ENCODE measurements around the gene HERPUD1.
A peak's percentile ranks its signal among the peaks of the same experiment; 100 is the strongest.
"Not testable (repeated sequence)": the region's sequence is repeated elsewhere in the genome, so short reads cannot be mapped to it uniquely, and the experiment has no call there.

The HERPUD1 gene, protein sequence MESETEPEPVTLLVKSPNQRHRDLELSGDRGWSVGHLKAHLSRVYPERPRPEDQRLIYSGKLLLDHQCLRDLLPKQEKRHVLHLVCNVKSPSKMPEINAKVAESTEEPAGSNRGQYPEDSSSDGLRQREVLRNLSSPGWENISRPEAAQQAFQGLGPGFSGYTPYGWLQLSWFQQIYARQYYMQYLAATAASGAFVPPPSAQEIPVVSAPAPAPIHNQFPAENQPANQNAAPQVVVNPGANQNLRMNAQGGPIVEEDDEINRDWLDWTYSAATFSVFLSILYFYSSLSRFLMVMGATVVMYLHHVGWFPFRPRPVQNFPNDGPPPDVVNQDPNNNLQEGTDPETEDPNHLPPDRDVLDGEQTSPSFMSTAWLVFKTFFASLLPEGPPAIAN
- 182 to 264 reads per million in 2 donors for total RNA-seq

DNA sequence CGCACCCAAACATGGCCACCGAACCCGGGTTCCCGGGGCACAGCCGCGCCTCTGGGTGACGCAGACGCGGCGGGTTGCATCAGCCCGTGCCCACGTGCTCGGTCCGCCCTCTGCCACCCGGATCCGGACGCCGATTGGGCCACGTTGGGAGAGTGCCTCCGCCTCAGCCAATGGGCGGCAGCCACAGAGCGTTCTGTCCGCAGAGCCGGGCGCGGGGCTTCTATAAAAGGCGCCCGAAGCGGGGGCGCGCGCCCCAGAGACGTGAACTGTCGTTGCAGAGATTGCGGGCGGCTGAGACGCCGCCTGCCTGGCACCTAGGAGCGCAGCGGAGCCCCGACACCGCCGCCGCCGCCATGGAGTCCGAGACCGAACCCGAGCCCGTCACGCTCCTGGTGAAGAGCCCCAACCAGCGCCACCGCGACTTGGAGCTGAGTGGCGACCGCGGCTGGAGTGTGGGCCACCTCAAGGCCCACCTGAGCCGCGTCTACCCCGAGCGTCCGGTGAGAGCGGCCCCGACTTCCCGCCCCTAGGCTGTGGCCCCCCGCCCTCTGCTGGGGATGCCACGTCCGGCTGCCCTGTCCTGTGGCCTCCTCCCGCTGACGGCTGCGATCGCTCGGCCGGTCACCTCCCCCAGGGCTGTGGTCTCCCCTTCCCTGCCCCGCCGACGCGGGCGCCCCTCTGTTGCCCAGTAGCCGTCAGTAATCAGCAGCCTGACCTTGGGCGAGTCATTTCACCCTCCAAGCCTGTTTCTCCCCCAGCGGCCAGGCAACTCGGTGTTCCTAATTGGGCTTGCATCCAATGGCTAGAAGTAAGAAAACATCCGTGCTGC lies at the start of gene HERPUD1:
HERPUD1 (plus strand) TSS at position 251 of the 829 bp plus-strand sequence; CDS start at position 354, 103 bp downstream.
- DNase-seq: peak; percentile 98

DNA sequence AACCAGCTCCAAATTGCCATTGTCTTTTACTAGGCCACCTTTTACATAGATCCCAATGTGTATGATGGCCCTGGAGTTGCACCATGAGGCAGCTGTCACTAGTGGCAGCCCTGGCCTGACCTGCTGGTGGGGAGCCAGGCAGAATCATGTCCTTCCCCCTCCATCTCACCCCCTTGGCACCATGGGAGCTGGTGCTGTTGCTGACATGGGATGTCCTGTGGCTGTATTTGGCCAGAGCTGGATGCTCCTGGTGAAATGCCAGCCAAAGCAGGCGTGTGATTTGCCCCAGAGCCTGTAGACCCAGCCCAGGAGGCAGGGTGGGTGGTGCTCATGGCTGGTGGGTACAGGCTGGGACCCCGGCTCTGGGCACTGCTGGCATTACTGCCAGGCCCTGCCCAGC lies 48.4 kb upstream of the HERPUD1 start:
- DNase-seq: no peak

DNA sequence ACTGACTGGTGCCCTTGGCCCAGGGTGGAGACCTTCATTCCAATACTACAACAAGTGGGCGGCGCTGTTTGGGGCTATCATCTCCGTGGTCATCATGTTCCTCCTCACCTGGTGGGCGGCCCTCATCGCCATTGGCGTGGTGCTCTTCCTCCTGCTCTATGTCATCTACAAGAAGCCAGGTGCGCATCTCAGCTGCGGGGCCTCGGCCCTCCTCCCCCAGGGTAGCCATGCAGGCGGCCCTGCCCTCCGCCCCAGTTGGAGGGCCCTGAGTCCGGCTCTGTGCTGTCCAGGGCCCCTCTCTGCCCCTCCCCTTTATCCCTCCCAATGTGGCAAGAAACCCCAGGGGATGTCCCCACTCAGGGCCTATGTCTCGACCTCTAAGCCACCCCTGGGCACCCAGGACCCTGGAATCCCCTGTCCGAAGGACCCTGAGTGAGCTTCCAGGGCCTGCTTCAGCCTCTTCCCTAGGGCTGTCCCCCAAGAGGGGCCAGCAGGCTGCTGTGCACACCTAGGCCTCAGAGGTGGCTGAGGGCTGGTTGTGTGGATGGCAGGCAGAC lies 47.8 kb upstream of the HERPUD1 start:
- no peak for DNase-seq

DNA sequence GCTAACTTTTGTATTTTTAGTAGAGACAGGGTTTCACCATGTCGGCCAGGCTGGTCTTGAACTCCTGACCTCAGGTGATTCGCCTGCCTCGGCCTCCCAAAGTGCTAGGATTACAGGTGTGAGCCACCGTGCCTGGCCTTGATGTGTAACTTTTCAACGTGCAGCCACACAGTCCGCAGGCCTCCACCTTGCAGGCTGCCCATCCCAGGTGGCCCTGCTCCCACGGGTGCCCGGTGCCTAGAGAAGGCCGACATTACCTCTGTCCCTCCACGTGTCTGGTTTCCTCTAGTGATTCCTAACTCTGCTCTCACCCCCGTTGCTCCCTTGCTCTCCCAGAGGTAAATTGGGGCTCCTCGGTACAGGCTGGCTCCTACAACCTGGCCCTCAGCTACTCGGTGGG lies 47.0 kb upstream of the HERPUD1 start:
- DNase-seq: not testable (repeated sequence)

DNA sequence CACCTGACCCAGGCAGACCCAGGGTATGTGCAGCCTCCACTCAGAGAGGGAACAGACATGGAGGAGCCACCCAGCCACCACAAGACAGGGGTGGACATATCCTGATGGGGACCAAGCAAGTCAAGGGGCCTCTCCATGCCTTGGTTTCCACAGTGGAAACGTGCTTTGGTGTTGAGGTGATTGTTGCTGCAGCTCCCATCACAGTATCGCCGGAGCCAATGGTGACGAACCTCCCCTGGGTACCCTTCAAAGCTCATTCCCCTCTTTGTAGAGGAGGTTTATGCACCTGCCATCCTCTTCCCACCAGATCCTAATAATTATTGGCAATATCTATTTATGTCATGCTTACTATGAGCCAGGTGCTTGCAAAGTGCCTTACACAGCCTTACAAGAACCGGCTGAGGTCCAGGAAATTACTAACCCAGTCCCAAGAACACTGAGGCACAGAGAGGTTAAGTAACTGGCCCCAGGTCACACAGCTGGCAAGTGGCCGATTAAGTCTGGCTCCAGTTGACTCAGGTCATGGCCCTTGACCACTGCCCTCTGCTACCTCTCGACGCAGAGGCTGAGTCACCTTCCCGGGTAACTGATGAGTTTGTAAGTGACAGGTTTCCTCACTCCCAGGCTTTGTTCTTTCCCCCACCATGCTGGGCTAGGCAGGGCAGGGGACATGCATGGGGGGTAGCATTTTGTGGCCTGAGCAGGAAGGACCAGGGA lies 46.3 kb upstream of the HERPUD1 start:
- DNase-seq: no peak

DNA sequence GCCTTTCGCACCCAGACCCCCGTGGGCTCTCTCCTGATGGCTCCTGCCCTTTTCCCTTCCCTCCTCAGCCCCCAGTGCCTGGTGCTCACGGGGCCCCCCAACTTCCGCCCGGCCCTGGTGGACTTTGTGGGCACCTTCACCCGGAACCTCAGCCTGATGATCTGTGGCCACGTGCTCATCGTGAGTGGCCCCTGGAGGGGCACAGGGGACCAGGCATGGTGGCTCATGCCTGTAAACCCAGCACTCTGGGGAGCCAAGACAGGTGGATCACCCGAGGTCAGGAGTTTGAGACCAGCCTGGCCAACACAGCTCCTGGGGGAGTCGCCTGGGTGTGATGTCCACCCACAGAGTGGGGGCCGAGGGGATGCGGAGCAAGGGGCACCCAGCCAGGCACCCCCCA lies 45.6 kb upstream of the HERPUD1 start:
- DNase-seq: no peak

DNA sequence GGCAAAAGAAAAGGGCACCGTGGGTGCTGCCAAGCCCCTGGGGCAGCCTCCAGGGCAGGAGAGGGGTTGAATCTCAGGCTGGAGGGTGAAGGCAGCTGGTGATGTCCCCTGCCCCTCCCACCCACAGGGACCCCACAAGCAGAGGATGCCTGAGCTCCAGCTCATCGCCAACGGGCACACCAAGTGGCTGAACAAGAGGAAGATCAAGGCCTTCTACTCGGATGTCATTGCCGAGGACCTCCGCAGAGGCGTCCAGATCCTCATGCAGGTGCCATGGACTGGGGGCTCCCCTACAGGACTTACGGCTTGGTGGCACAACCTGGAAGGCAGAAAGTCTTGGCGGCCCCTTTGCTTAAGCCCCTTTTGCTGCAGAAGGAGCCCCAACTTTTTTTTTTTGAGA lies 45.1 kb upstream of the HERPUD1 start:
- DNase-seq: no peak

DNA sequence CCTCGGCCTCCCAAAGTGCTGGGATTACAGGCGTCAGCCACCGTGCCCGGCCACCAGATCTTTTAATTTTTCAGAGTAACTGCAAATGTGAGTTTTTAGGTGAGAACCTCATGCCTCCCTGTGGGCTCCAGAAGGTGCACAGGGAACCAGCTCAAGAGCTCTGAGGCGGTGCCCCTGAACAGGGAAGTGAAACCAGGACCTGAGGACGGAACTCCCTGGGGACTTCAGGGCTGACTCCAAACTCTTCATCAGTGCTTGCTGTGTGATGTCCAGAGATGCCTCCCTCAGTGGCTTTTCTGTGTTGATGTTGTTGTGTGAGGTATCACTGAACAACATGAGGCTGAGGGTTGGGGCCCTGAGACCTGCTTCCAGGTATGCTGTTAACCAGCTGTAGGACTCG lies 43.1 kb upstream of the HERPUD1 start:
- no peak for DNase-seq

DNA sequence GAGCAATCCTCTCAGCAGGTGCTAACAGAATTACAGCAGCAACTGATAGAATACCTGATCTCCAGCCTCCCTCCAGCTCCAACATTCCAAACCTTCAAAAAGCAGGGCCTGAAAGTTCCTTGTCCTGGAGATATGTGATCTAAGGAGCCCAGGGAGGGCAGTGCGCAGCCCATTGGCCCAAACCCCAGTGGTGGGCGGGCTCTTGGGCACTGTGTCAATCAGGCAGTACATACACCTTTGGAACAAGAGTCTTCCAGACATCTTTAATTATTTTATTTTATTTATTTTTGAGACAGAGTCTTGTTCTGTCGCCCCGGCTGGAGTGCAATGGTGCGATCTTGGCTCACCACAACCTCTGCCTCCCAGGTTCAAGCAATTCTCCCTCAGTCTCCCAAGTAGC lies 42.7 kb upstream of the HERPUD1 start:
- DNase-seq: no peak

DNA sequence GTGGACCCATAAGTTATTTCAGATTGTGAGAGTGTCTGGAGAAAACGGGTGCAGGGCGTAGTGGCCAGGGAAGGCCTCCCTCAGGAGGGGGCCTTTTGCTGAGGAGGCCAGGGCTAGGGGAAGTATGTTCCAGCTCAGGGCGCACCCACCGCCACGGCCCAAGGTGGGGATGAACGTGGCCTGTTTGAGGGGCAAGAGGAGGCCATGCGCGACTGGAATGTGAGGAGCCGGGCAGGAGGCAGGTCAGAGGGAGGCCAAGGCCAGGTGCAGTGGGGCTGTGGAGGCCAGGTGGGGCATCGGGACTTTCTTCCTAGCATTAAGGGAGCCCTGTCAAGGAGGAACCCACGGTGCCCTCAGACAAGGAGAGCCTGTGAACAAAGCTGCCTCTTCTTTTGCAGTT lies 40.3 kb upstream of the HERPUD1 start:
- no peak for DNase-seq

DNA sequence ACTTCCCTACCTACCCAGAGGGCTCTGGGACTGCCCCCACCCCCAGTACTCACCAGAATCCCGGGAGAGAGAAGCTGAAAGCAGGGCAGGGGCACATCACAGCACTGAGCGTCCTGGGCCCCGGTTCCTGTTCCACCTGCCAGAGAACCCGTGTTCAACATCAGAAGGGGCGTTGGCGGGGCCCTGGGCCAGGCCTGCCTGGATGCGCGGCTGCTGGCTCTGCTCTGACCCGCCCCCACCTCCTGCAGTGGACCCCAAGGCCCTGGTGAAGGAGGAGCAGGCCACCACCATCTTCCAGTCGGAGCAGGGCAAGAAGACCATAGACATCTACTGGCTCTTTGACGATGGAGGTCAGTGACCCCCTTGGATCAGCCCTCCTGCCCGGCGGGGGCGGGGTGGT lies 39.2 kb upstream of the HERPUD1 start:
- no peak for DNase-seq

DNA sequence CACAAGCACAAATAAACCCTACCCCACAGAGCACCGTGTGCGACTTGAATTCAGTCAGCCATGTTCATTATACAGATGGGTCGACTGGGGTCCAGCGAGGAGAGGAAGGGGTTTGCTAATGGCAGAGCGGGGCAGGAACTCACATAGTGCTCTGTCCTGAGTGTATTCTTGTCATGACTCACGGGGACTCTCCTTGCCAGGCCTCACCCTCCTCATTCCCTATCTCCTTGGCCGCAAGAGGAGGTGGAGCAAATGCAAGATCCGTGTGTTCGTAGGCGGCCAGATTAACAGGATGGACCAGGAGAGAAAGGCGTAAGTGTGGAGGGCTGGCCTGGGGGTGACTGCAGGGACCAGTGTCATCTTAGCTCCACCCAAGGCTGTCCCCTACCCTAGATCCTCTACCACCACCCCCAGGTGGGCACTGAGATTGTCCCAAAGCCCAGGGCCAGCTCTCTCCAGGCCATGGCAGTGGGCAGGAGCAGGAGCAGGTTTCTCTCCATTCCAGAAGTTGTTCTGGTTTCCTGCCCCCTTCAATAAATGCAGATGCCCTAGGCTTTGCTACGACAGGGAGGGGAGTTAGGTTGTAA lies 37.5 kb upstream of the HERPUD1 start:
- DNase-seq: no peak

DNA sequence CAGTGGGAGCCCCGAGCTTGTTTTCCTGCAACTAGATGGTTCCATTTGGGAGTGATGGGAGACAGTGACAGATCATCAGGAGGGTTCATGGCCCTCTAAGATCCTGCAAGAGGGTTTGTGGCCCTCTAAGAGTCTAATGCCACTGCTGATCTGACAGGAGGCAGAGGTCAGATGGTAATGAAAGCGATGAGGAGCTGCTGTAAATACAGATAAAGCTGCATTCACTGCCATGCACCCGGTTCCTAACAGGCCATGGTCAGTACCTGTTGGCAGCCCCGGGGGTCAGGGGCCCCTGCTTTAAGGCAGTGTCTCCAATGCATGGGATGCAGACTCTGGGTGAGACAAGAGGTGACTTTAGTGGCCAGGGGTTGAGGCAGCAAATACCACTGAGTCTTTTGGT lies 36.1 kb upstream of the HERPUD1 start:
- DNase-seq: no peak

DNA sequence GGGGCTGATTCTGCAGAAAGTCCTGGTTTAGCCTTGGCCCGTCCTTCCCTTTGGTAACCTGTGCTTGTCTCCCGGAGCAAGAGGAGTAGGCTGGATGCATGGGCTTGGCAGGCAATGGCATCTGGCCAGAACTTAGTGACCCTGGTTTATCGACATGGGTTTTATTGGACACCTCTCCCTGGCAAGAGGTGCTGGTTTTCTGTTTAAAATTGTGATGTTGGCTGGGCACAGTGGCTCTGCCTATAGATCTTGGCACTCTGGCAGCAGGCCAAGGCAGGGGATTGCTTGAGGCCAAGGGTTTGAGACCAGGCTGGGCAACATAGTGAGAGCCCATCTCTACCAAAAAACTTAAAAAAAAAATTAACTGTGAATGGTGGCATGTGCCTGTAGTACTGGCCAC lies 35.7 kb upstream of the HERPUD1 start:
- no peak for DNase-seq

DNA sequence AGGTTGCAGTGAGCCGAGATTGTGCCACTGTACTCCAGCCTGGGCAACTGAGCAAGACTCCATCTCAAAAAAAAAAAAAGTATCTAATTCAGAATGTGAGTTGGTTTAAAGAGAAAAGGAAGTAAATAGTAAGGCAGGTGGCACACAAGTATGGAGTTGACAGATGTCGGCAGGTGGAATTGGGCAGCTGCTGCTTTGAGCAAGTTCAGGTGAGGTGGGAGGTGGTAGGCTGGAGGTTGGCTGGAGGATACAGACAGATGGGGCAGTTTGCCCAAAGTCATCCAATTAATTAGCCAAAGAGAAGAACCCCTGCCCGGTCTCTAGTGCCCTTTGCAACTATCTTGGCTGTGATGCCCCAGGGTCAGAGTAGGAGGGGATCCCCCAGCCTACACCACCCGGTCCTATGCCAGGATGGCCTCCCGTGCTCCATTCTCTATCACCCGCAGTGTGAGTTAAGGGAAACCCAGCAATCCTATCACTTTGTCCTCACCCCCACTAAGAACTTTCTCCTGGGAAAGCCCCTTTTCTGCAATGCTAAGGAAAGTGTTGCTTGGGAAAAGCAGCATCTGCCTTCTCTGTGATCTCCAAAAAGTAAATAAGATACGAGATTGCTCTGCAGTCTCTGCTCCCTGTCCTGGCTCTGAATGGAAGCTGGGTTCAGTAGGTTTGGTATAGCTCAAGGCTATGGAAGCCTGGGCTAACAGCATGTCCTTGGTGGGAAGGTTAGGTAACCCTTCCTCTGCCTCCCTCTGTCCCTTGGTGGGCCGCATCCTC lies 34.7 kb upstream of the HERPUD1 start:
- DNase-seq: no peak

DNA sequence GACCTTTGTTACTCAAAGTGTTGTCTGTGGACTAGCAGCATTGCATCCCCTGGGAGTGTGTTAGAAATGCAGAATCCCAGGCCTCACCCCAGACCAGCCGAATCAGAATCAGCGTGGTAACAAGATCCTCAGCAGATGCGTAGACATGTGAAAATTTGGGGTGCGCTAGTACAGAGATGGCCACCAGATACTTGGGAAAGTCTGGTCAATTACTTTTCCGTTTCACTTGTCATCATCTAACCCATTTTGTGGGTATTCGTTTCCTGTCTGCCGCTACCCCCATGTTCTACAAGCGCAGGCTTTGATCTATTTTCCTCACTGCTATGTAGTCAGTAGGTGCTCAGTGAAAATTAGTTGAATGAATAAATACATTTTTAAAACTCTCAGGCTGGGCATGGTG lies 33.1 kb upstream of the HERPUD1 start:
- no peak for DNase-seq

DNA sequence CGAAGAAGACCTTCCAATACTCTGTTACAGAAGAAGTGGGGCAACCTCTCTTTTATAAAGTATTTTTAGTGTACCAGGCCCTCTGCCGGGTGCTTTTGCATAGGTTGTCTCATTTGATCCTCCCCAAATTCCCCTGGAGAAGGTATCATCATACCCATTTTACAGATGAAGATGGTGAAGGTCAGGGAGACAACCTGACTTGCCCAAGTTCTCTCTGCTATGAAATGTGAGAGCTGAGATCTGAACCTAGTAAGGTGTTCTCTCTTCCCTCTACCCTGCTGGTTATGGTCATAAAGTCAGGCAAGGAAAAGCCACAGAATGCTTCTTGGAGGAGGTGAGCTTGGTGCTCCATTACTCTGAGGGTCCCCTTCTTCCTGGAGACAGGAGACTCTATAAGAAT lies 28.1 kb upstream of the HERPUD1 start:
- DNase-seq: no peak

DNA sequence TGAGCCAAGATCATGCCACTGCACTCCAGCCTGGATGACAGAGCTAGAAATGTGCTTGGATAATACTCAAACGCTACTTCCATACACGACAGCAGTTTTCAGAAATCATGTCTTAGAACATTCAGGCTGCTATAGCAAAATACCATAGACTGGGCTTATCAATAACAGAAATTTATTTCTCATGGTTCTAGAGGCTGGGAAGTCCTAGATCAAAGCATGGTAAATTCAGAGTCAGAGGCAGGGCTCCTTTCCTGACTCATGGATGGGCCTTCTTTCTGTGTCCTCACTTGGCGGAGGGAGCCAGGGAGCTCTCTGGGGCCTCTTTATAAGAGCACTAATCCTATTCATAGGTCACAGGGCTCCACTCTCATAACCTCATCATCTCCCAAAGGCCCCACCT lies 24.5 kb upstream of the HERPUD1 start:
- DNase-seq: no peak

DNA sequence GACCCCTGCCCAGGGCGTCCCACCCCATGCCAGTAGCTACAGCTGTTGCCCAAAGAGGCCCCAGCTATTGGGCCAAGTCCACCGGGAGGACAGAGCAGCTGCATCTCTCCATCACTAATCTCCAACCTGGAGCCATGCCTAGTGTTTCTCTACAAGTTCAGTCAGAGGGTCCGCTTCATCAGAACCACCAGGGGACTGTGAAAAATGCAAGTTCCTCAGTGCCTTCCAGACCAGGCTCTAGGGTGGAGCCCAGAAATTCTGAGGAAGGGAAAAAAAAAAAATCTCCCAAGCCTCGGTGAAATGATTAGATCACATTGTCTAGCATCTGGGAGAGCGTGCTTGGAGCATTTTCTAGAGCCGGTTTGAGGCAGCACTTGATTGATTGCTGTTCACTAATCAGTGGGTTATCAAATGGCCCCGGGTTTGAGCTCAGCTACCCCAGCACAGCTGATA lies 22.4 kb upstream of the HERPUD1 start:
- DNase-seq: no peak

DNA sequence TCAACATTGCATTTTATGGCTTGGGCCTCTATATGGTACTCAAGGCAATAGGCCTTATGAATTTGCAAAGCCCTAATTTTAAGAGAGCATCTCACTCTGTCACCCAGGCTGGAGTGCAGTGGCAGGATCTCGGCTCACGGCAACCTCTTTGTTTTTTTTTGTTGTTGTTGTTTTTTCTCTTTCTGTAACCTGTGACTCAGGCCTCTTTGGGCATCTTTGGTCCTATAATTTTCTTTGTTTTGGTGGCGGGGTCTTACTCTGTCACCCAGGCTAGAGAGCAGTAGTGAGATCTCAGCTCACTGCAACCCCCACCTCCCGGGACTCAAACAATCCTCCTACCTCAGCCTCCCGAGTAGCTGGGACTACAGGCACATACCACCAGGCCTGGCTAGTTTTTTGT lies 21.8 kb upstream of the HERPUD1 start:
- DNase-seq: no peak

DNA sequence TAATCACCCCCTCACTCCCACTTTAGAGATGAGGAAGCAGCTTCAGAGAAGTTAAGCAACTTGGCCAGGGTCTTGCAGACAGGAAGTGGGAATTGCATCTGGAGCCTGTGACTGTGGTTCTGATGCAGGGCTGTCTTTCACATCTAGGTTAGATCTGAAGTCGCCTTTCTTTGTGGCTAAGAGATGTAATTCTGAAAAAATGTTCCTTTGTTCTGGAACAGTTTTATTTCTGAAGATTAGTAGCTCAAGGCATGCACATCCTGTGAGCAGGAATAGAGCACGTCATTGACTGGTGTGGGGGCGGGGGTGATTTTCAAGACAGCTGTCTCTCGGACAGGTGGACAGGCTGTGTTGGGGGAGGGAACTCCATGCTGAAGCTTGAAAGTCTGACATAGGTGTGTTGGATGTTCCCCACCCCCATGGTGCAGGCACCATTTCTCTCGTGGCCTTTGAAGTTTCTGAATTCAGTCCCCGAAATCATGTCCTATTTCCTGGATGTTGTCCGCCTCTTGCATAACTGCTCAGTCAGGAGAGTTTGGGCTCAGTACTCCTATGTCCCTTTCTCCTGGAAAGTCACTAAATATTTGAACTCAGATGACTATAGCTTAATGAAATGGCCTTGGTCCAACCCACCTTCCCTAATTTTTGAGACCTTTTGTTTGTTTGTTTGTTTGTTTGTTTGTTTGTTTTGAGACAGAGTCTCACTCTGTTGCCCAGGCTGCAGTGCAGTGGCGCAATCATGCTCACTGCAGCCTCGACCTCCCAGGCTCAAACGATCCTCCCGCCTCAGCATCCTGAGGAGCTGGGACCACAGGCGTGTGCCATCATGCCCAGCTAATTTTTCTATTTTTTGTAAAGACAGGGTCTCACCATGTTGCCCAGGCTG lies 21.0 kb upstream of the HERPUD1 start:
- no peak for DNase-seq
